Measurements from ENCODE around the gene POU2F1. TPM values are rescaled to one million over a fixed set of nuclear protein-coding genes. Genes with fewer than 3 reads are reported as not detected.

POU2F1 gene
- total RNA-seq, 5 donors from 2014 or later (not counting 1 experiment from before 2014, with no cell fraction given), result 15.1 to 34.5 (median 22.6) TPM

GRCh38 chr1:167404161-167404888, 183.6 kb downstream of the POU2F1 start:
- H3K4me3 ChIP-seq (ENCODE audit: control insufficient read depth in 1 of 2, extremely low read depth in 1 of 2, low read length in 1 of 2), result no peak overlapping the region
- peaks cover 44% of the 10 kb centered on the region for H3K36me3 Mint-ChIP-seq
- no peaks in the 10 kb centered on the region for H3K27me3 Mint-ChIP-seq
- DNase-seq (no peak), ATAC-seq (replicated peaks in 1 of 4) (no peak)
- H3K36me3 ChIP-seq (ENCODE audit: control insufficient read depth in 2 of 2, extremely low read depth in 1 of 2, insufficient read depth in 1 of 2, low read length in 1 of 2), result peaks cover 3 to 12% of the 10 kb centered on the region in 2 donors
- no peak overlapping the region for H3K4me3 Mint-ChIP-seq
- H3K27me3 ChIP-seq (replicated peaks in 1 of 2; ENCODE audit: control insufficient read depth in 2 of 2, extremely low read depth in 1 of 2, insufficient read depth in 2 of 2, low read length in 1 of 2), result no peaks in the 10 kb centered on the region
- POLR2A ChIA-PET, result interaction anchor here in 1 of 2 donors (0.6 kb wide), 1 partner anchor 40 kb away, joined by 4 read pairs; no protein-coding TSS in a partner anchor
- H3K4me1 Mint-ChIP-seq, result peaks cover 6% of the 10 kb centered on the region in 3 donors
- no peaks in the 10 kb centered on the region for H3K9me3 ChIP-seq
- H3K27ac ChIP-seq (ENCODE audit: low read length), result no peak overlapping the region
- no peaks in the 10 kb centered on the region for H3K9me3 Mint-ChIP-seq
- H3K4me1 ChIP-seq (ENCODE audit: control insufficient read depth in 1 of 2, extremely low read depth in 1 of 2, insufficient read depth in 2 of 2, low read length in 2 of 2), result peaks cover 0 to 3% of the 10 kb centered on the region in 2 experiments
- no CpG with 5 or more reads among the region's 4 CpGs for WGBS (ENCODE audit: insufficient coverage)
- CTCF ChIA-PET, result no interaction called here
- no peak overlapping the region for H3K27ac Mint-ChIP-seq

GRCh38 chr1:167404908-167405307, 184.2 kb downstream of the POU2F1 start:
- CTCF ChIA-PET, result no interaction called here
- H3K4me1 Mint-ChIP-seq, result peaks cover 6% of the 10 kb centered on the region in 3 donors
- H3K4me1 ChIP-seq (ENCODE audit: control insufficient read depth in 1 of 2, extremely low read depth in 1 of 2, insufficient read depth in 2 of 2, low read length in 2 of 2), result peaks cover 0 to 3% of the 10 kb centered on the region in 2 experiments

DNA sequence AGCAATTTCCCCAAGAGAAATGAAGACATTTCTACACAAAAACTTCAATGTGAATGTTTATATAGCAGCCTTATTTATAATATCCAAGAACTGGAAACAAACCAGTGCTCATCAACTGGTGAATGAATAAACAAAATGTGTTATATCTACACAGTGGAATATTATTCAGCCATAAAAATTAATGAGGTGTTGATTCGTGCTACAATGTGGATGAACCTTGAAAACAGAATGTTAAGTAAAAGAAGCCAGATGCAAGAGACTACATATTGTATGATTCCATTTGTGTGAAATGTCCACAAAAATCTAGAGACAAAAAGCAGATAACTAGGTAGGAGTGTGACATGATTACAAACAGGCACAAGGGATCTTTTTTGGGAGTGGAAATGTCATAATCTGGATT, 187.7 kb downstream of the POU2F1 start:
- CTCF ChIA-PET, result interaction anchor here (0.6 to 2.5 kb wide), 3 partner anchors 35 to 126 kb away, joined by 3 to 10 read pairs (median 5); no protein-coding TSS in a partner anchor
- no peak overlapping the region for H3K4me3 Mint-ChIP-seq
- no peak overlapping the region for H3K27ac Mint-ChIP-seq
- H3K9me3 ChIP-seq, result no peaks in the 10 kb centered on the region
- H3K4me1 ChIP-seq (ENCODE audit: control insufficient read depth in 1 of 2, extremely low read depth in 1 of 2, insufficient read depth in 2 of 2, low read length in 2 of 2), result no peaks in the 10 kb centered on the region
- H3K9me3 Mint-ChIP-seq, result no peaks in the 10 kb centered on the region
- ATAC-seq (replicated peaks in 1 of 4), result no peak
- H3K4me3 ChIP-seq (ENCODE audit: control insufficient read depth in 1 of 2, extremely low read depth in 1 of 2, low read length in 1 of 2), result no peak overlapping the region
- peaks cover 3 to 12% of the 10 kb centered on the region in 2 donors for H3K36me3 ChIP-seq (ENCODE audit: control insufficient read depth in 2 of 2, extremely low read depth in 1 of 2, insufficient read depth in 1 of 2, low read length in 1 of 2)
- POLR2A ChIA-PET, result interaction anchor here (0.6 to 0.7 kb wide), 2 partner anchors 71 to 116 kb away, joined by 3 to 4 read pairs; no protein-coding TSS in a partner anchor
- H3K27me3 ChIP-seq (replicated peaks in 1 of 2; ENCODE audit: control insufficient read depth in 2 of 2, extremely low read depth in 1 of 2, insufficient read depth in 2 of 2, low read length in 1 of 2), result no peaks in the 10 kb centered on the region
- H3K27ac ChIP-seq (ENCODE audit: low read length), result no peak overlapping the region
- no CpG with 5 or more reads among the region's 1 CpG for WGBS (ENCODE audit: insufficient coverage)
- no peaks in the 10 kb centered on the region for H3K27me3 Mint-ChIP-seq
- no peak for DNase-seq
- peaks cover 6 to 17% (median 12%) of the 10 kb centered on the region in 3 donors for H3K4me1 Mint-ChIP-seq
- H3K36me3 Mint-ChIP-seq, result peaks cover 53% of the 10 kb centered on the region

More at GRCh38 chr1:167404908-167405307, 184.2 kb downstream of the POU2F1 start:
- no CpG with 5 or more reads among the region's 3 CpGs for WGBS (ENCODE audit: insufficient coverage)
- H3K36me3 Mint-ChIP-seq, result peaks cover 48% of the 10 kb centered on the region
- no peak overlapping the region for H3K4me3 ChIP-seq (ENCODE audit: control insufficient read depth in 1 of 2, extremely low read depth in 1 of 2, low read length in 1 of 2)
- H3K27me3 Mint-ChIP-seq, result no peaks in the 10 kb centered on the region
- H3K36me3 ChIP-seq (ENCODE audit: control insufficient read depth in 2 of 2, extremely low read depth in 1 of 2, insufficient read depth in 1 of 2, low read length in 1 of 2), result peaks cover 3 to 10% of the 10 kb centered on the region in 2 donors
- H3K27me3 ChIP-seq (replicated peaks in 1 of 2; ENCODE audit: control insufficient read depth in 2 of 2, extremely low read depth in 1 of 2, insufficient read depth in 2 of 2, low read length in 1 of 2), result no peaks in the 10 kb centered on the region
- no peak overlapping the region for H3K27ac ChIP-seq (ENCODE audit: low read length)
- POLR2A ChIA-PET, result no interaction called here
- no peak overlapping the region for H3K4me3 Mint-ChIP-seq
- ATAC-seq (replicated peaks in 1 of 4) (no peak), DNase-seq (no peak)
- no peaks in the 10 kb centered on the region for H3K9me3 Mint-ChIP-seq
- H3K9me3 ChIP-seq, result no peaks in the 10 kb centered on the region
- H3K27ac Mint-ChIP-seq, result no peak overlapping the region

DNA sequence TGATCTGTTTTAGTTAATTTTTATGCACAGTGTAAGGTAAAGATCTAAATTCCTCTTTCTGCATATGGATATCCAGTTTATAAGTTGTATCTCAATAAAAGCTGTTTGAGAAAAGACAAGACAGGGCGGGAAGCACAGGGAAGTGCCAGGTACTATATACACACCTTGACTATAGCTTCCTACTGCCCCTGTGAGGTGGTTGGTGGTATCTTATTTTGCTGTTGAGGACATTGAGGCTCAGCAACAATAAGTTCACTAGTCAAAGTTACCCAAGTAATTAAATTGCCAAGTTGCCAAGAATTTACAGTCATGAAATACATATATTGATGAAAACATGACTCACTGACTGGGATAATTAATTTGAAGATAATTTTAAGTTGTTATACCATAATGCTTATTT, 188.5 kb downstream of the POU2F1 start:
- H3K36me3 ChIP-seq (ENCODE audit: control insufficient read depth in 2 of 2, extremely low read depth in 1 of 2, insufficient read depth in 1 of 2, low read length in 1 of 2), result peaks cover 3 to 15% of the 10 kb centered on the region in 2 donors

GRCh38 chr1:167412072-167412471, 191.4 kb downstream of the POU2F1 start:
- no peak for ATAC-seq (replicated peaks in 1 of 4)
- H3K36me3 Mint-ChIP-seq, result peaks cover 56% of the 10 kb centered on the region

More for the DNA sequence above, 188.5 kb downstream of the POU2F1 start:
- ATAC-seq (replicated peaks in 1 of 4), result peak in 3 of 4 experiments; percentile 45 to 63 (median 62)
- DNase-seq, result peak in 1 of 35 experiments; percentile 37
- no peak overlapping the region for H3K4me3 Mint-ChIP-seq
- no CpG with 5 or more reads among the region's 1 CpG for WGBS (ENCODE audit: insufficient coverage)
- H3K27me3 Mint-ChIP-seq, result no peaks in the 10 kb centered on the region
- ChIA-PET POLR2A (interaction anchor here (0.5 to 0.7 kb wide), 6 partner anchors 18 to 530 kb away, joined by 3 to 8 read pairs (median 4); no protein-coding TSS in a partner anchor), CTCF (interaction anchor here (0.6 to 2.5 kb wide), 6 partner anchors 10 to 142 kb away, joined by 3 to 10 read pairs (median 4); no protein-coding TSS in a partner anchor)
- no peak overlapping the region for H3K27ac ChIP-seq (ENCODE audit: low read length)
- no peak overlapping the region for H3K4me3 ChIP-seq (ENCODE audit: control insufficient read depth in 1 of 2, extremely low read depth in 1 of 2, low read length in 1 of 2)
- H3K27ac Mint-ChIP-seq, result peak overlapping the region in 1 of 2 donors; percentile 5
- H3K27me3 ChIP-seq (replicated peaks in 1 of 2; ENCODE audit: control insufficient read depth in 2 of 2, extremely low read depth in 1 of 2, insufficient read depth in 2 of 2, low read length in 1 of 2), result no peaks in the 10 kb centered on the region
- peaks cover 6 to 19% (median 12%) of the 10 kb centered on the region in 3 donors for H3K4me1 Mint-ChIP-seq
- no peaks in the 10 kb centered on the region for H3K4me1 ChIP-seq (ENCODE audit: control insufficient read depth in 1 of 2, extremely low read depth in 1 of 2, insufficient read depth in 2 of 2, low read length in 2 of 2)
- peaks cover 54% of the 10 kb centered on the region for H3K36me3 Mint-ChIP-seq
- H3K9me3 Mint-ChIP-seq, result no peaks in the 10 kb centered on the region
- H3K9me3 ChIP-seq, result no peaks in the 10 kb centered on the region

DNA sequence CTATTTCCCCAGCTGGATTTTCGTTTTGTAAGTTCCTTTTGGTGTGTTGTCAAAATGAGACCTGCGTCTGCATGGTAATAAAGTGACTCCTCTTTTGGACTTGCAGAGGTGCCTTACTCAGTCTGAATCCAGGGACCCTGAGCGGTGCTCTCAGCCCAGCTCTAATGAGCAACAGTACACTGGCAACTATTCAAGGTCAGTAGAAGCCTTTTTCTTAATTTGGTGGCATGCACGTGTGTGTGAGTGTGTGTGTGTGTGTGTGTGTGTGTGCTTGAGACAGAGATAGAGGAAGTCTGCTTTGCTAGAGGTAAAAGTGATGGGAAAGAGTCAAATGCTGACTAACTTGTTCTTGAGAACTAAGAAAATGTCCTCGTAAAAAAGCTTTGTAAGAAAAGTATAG, 192.2 kb downstream of the POU2F1 start:
- Mint-ChIP-seq H3K36me3 (peaks cover 52% of the 10 kb centered on the region), H3K27me3 (no peaks in the 10 kb centered on the region), H3K4me3 (no peak overlapping the region), H3K9me3 (no peaks in the 10 kb centered on the region), H3K4me1 (peaks cover 6 to 24% (median 12%) of the 10 kb centered on the region in 3 donors), H3K27ac (no peak overlapping the region)
- H3K27me3 ChIP-seq (replicated peaks in 1 of 2; ENCODE audit: control insufficient read depth in 2 of 2, extremely low read depth in 1 of 2, insufficient read depth in 2 of 2, low read length in 1 of 2), result no peaks in the 10 kb centered on the region
- H3K4me3 ChIP-seq (ENCODE audit: control insufficient read depth in 1 of 2, extremely low read depth in 1 of 2, low read length in 1 of 2), result no peak overlapping the region
- WGBS (ENCODE audit: insufficient coverage), result 64% methylated on average over 2 of the region's 5 CpGs
- DNase-seq, result no peak
- ChIA-PET POLR2A (no interaction called here), CTCF (interaction anchor here in 1 of 2 donors (0.6 kb wide), 1 partner anchor 127 kb away, joined by 3 read pairs; no protein-coding TSS in a partner anchor)
- H3K27ac ChIP-seq (ENCODE audit: low read length), result no peak overlapping the region
- ATAC-seq (replicated peaks in 1 of 4), result no peak
- H3K36me3 ChIP-seq (ENCODE audit: control insufficient read depth in 2 of 2, extremely low read depth in 1 of 2, insufficient read depth in 1 of 2, low read length in 1 of 2), result peaks cover 5 to 16% of the 10 kb centered on the region in 2 donors
- no peaks in the 10 kb centered on the region for H3K4me1 ChIP-seq (ENCODE audit: control insufficient read depth in 1 of 2, extremely low read depth in 1 of 2, insufficient read depth in 2 of 2, low read length in 2 of 2)
- H3K9me3 ChIP-seq, result no peaks in the 10 kb centered on the region

More at GRCh38 chr1:167412072-167412471, 191.4 kb downstream of the POU2F1 start:
- Histone ChIP-seq H3K4me3 (ENCODE audit: control insufficient read depth in 1 of 2, extremely low read depth in 1 of 2, low read length in 1 of 2) (no peak overlapping the region), H3K27ac (ENCODE audit: low read length) (no peak overlapping the region), H3K36me3 (ENCODE audit: control insufficient read depth in 2 of 2, extremely low read depth in 1 of 2, insufficient read depth in 1 of 2, low read length in 1 of 2) (peaks cover 5 to 16% of the 10 kb centered on the region in 2 donors), H3K4me1 (ENCODE audit: control insufficient read depth in 1 of 2, extremely low read depth in 1 of 2, insufficient read depth in 2 of 2, low read length in 2 of 2) (no peaks in the 10 kb centered on the region), H3K27me3 (replicated peaks in 1 of 2; ENCODE audit: control insufficient read depth in 2 of 2, extremely low read depth in 1 of 2, insufficient read depth in 2 of 2, low read length in 1 of 2) (no peaks in the 10 kb centered on the region), H3K9me3 (no peaks in the 10 kb centered on the region)
- H3K27me3 Mint-ChIP-seq, result no peaks in the 10 kb centered on the region
- 81% methylated on average over 3 of the region's 4 CpGs for WGBS (ENCODE audit: insufficient coverage)
- H3K27ac Mint-ChIP-seq, result no peak overlapping the region
- CTCF ChIA-PET, result interaction anchor here (0.5 to 0.7 kb wide), 3 partner anchors 69 to 137 kb away, joined by 3 to 4 read pairs (median 3); no protein-coding TSS in a partner anchor
- H3K4me3 Mint-ChIP-seq, result no peak overlapping the region
- no peak for DNase-seq
- no peaks in the 10 kb centered on the region for H3K9me3 Mint-ChIP-seq
- H3K4me1 Mint-ChIP-seq, result peaks cover 6 to 24% (median 12%) of the 10 kb centered on the region in 3 donors
- POLR2A ChIA-PET, result no interaction called here

All from T-cell (primary cell).